Activated CD4-positive, CD25-positive, alpha-beta regulatory T cell (primary cell): ENCODE measurements around the gene ADGRA1.

Experiments
- DNase-seq, 4 experiments: peaks; one replicate each; lab custom pipeline; 2025; lab: John Stamatoyannopoulos, UW

Gene ADGRA1

GRCh38 chr10:133180192-133180964, 92.7 kb downstream of the ADGRA1 start:
- DNase-seq: no peak

DNA sequence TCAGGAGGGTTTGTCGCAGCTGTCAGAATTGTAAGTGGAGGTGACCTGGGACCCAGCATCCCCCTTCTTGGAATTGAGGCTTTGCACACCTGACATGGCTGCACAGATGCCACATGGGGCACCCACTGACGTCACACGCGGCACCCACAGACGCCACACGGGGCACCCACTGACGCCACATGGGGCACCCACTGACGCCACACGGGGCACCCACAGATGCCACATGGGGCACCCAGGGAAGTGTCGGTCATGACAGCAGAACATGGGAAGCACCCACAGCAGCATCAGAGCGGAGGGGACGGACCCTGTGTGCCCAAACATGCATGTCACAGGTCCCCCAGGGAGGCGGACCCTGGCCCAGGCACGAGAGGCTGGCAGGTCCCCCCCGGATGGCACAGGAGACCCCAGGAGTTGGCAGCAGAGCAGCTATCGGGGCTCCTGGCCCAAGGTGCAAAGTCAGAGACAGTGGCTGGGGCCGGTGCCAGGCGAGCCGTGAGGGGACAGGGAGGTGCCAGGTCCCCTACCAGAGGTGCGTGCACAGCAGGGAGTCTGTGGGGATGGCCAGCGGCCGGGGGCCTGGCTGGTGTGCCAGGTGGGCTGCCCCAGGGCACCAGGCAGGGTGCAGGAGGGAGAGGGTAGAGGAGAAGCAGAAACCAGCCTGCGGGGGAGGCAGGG, 93.4 kb downstream of the ADGRA1 start:
- no peak for DNase-seq
